ENCODE results near the gene KCNQ2.

DNA sequence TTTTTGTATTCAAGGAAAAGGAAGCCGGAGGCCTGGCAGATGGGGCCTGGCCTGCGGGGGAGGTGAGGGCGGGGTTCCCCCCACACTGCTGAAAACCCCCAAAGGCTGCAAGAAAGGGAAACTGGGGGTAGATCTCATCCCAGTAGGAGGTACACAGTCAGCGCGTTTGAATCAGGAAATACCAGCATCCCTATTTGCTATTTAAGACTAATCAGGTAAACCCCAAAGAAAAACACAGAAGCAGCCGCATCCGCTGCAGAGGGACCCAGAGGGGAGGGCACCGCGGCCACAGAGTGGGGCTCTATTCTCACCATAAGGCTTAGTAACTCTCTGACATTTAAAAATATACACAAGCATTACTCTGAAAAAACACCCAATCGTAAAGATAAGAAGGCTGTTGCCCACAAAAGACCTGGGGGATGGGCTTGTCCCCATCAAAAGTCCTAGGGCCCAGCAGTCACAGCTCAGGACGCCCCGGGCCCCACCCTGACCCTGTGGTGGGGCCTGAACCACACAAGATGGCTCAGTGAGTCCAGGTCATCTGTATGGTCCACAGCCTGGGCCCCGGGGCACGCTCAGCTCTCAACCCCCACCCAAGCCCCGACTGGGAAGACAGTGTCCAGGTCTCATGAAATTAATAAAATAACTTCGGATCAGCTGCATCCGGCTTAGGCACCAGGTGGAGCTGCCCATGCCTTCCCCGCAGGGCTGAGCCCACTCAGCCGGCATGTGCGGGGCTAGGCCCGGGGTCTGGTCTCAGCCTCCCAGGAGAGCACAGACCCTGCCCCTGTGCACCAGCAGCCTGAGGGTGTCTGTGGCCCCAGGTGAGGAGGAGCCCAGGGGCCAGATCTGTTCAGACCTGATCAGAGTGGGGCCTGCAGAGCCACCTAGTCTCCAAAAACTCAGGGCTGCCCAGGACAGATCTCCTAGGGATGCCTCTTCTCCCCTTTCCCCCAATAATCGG is 31.0 kb downstream of the KCNQ2 start:
- no peak for TF ChIP-seq EZH2 (IDR thresholded peaks at IDR 0.05; ENCODE audit: borderline replicate concordance, low read depth, low read length, severe bottlenecking)
- TF ChIP-seq, protein P1, sequence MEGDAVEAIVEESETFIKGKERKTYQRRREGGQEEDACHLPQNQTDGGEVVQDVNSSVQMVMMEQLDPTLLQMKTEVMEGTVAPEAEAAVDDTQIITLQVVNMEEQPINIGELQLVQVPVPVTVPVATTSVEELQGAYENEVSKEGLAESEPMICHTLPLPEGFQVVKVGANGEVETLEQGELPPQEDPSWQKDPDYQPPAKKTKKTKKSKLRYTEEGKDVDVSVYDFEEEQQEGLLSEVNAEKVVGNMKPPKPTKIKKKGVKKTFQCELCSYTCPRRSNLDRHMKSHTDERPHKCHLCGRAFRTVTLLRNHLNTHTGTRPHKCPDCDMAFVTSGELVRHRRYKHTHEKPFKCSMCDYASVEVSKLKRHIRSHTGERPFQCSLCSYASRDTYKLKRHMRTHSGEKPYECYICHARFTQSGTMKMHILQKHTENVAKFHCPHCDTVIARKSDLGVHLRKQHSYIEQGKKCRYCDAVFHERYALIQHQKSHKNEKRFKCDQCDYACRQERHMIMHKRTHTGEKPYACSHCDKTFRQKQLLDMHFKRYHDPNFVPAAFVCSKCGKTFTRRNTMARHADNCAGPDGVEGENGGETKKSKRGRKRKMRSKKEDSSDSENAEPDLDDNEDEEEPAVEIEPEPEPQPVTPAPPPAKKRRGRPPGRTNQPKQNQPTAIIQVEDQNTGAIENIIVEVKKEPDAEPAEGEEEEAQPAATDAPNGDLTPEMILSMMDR (IDR thresholded peaks at IDR 0.05; ENCODE audit: borderline replicate concordance, extremely low read depth, low read length, poor library complexity, severe bottlenecking), result no peak

Data from DND-41 (cell line).